ENCODE measurements around the gene ECE1.

ECE1 gene

DNA sequence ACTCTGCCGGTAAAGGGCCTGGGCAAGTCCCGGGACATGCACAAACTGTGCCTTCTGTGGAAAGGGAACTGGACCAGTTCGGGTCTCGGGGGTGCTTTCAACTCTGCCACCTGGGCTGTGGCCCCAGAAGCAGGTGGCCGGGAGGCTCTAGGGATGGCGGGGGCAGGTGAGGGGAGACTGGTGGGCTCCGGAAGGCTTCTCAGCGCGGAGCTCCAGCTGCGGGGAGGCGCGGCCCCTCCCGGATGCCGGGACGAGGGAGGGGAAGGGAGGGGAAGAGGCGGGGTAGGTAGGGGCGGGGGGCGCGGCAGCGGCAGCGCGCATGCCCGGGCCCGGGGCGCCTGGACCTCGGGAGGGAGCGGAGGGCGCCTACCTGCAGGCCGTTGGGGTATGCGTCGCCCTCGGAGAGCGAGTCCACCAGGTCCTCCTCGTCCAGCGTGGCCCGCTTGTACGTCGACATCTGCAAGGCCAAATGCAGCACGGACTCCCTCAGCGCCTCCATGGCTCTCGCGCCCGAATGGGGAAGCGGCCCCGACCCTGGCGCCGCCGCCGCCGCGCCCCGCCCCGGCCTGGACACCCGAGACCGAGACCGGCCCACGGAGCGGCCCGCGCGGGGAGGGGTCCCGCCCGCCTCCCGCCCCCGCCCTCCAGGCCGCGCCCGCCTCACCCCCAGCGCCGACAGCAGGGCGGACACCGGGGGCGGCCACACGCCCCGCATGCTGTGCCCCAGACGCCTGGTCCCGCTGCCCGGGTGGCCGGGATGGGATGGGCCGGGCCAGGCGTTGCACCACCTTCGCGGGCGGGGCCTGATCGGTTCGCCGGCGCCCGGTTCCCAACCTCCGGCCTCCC lies at the start of gene ECE1:
ECE1 (minus strand) TSS at position 764 of the 846 bp plus-strand sequence; CDS start at position 715, 49 bp downstream.
- no peak for DNase-seq

DNA sequence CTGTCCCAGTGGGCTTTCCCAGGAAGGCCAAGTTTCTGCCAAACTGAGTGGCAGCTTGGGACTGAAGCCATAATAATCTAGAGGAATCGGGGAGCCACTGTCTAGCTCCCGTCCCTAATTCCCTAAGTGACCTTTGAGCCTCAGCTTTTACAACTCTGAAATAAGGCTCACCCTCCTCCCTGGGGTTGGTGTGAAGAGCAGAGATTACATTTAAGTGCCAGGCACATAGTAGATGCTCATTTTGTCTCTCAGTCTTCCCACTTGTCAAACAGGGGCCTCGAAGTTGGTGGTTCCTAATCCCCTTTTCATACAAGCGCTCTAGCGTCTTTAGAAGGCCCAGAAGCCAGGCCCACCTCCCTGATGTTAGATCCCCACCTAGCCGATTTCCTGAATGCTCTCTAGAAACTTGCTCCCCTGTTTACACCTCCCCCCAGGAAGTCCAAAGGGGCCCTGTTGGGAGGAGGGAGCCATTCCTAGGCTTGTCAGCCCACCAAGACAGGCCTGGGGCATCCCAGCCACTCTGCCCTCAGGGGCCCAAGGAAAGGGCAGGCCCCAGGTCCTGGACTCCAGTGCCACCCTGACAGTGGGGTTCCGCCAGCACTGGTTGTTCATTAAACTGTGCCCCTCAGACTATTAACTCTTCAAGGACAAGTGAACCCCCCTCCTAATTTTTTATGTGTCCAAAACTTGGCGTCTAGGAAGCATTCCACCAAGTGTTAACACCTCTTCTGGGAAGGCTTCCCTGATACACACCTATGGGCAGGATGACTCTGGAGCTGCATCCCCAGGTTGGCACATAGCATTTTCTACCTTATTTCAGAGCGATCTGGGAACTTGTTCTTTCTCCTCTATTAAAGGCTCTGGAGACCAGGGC lies 49.3 kb upstream of the ECE1 start:
- DNase-seq = no peak

DNA sequence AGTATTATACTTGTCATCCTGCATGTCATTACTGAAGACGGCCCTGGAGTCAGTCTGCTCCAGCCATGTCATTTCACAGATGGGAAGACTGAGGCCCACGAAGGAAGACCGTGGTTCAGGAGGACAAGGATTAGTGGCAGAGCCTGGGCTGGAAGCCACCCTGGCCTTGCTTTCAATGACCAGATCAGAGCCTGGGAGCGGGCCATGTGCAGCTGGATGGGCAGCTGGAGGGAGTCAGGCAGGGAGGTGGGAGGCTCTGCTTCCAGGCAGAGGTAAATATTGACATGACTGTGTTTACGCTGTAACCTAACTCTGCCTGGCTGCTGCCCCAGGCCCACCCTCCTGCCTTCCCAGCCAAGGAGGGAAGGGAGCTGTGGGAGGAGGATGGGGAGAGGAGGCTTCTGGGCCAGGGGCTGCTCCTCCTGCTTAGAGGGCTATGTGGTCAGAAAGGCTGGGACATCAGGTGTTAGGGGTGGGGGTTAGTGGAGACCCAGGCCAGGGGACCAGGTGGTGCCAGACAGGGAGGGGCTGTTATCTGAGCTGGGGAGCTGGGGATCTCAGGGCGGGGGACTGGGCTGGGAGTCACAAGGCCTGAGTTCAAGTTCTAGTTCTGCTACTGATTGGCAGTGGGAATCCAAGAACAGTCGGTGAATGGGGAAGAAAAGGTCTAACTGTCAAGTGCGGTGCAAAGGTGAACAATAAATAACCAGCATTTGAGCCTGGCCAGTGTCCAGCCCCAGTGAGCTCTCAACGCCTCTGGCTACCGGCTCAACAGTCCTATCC lies 48.5 kb upstream of the ECE1 start:
- DNase-seq = peak; percentile 98

DNA sequence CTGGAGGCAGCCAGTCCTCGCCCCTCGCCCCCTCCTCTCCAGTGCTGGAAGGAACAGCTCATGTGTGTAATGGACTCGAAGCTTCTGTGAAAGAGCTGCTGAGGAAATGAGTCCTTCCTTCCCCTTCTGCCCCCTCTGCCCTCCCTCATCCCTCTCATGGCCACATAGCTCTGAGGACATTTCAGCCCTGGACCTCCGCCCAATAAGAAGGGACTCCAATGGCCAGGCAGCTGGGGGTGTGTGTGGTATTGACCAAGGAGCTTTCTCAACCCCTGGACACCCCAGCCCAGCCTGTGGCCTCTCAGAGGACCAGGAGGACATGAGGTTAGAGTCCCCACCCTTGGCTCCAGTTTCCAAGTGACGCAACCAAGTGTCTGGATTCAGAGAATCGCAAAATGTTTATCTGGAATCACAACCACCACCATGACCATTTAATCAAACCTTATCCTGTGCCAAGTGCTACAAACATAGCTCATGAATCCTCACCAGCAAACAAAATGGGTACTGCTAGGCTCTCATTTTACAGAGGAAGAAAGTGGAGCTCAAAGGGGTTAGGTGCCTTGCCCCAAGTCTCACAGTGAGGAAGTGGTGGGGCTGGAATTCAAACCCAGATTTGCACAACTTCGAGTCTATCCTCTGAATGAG lies 47.8 kb upstream of the ECE1 start:
- DNase-seq = peak; percentile 59

DNA sequence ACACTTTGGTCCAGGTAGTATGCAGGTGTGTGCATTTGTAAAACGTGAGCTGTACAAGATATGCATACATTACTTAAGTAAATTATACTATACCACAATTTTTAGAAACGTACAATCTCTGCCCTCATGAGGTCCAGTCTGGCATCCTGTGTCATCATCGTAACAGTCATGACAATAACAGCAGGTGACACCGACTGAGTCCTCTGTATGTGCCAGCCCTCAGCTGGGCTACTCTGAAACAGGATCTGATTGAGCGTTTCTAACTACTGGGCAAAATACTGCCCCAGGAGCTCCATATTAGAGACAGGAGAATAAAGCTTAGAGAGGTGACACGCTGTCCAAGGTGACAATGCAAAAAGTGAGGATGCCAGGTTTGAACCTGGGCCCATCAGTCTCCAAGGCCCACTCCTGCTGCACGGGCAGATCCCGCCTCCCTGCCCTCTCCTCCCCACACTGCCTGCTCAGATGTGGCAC lies 47.2 kb upstream of the ECE1 start:
- DNase-seq = no peak

DNA sequence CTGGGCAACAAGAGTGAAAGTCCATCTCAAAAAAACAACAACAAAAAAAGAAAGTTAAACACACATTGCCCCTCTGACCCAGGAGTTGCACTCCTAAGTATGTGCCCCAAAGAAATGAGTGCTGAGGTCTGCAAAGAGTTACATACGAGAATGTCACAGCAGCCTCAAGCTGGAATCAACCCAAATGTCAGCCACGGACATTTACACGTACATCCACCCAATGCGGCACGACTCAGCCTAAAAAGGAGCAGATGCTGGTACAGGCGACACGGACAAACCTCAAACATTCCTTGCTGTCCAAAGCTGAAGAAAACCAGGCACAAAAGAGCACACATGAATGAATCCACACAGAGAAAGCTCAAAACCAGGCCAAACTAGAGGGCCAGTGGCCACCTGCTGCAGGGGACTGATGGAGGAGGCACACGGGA lies 46.8 kb upstream of the ECE1 start:
- DNase-seq = no peak

DNA sequence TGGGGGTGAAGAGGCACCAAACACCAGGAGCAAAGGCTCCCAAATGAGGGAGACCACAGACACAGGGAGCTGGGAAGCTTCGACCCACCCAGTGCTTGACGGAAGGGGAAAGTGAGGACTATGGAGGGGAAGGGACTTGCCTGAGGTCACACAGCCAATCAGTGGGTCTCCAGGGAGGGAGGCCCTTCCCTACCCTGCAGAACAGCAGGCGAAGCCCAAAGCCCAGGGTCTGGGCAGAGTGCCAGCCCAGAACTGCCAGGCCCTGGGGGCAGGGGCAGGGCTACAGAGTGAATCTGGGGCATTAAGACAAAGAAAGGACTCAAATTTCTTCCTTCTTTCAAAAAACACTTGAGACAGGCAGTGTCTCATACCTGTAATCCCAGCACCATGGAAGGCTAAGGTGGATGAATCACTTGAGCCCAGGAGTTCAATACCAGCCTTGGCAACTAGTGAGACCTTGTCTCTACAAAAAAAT lies 45.5 kb upstream of the ECE1 start:
- DNase-seq = peak; percentile 51

DNA sequence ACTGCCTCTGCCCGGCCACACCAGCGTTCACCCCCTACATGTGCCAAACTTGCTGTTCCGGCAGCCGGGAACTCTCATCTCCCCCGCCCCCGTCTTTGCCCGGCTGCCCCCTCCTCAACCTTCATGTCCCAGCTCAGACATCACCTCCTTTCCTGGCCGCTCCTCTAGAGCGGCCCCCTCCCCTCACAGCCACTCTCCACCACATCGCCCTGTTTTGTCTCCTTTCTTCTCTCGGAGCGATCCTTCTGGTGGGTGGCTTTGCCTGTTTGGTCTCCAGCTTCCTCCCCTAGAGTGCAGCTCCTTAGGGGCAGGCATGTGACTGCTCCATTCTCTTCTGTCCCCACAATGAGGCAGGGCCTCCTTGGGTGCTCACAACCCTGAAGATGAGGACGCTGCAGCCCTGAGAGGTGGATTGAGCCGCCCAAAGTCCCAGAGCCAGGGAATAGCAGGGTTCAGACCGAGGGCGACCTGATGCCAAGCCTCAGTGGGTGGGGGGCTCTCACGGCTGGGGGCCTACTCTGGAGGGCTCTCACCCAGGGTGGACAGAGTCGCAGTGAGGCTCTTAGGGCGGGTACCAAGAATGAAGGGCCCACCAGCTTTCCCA lies 44.9 kb upstream of the ECE1 start:
- no peak for DNase-seq

DNA sequence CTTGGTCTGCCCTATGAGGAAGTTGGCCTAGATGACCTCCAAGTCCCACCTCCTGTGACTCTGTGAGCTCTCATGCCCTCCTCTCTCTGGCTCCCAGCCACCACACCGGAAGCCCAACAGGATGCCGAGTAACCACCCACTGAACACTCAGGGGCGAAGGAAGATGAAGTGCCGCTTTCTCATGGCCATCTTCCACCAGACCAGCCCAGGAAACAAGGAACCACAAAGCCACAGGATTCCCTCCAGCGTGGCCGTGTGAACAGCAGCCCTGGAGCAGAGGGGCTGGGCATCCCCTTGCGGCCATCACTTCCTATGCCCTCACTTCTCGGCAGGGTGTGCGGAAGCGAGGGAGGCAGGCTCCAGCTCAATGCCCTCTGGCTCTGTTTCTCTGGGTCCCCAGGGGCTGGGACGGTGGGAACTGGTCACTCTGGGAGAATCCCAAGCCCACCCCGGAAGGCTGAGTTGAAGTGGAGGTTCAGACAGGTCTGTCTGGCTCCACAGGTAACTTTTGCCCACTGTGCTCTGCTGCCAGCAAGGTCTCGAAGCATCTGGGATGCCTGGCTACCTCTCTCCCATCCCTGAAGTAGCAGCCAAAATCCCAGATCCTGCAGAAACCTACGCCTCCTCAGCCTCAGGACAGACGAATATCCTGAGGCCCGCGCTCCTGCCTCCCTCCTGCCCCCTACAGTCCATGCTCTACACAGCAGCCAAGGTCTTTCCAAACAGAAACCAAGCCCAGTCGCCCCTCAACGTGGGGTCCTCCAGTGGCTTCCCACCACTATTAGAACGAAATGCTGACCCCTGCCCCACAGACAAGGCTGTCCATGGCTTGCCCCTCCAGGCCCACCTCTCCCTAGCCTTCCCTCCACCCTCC lies 44.2 kb upstream of the ECE1 start:
- DNase-seq = no peak

DNA sequence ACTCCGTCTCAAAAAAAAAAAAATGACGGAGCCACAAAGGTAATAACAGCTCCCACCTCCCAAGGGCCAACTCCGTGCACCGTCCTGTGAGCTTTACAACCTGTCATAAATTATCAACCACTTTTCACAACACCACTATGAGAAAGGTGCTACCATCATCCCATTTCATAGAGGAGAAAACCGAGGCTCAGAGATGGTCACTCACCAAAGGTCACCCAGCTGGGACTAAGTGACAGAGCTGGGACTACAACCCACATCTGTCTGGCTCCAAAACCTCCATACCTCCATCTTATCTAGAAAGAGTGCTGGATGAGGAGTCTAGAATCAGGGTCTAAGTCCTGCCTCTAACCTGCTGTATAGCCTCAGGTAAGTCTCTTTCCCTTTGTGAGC lies 43.6 kb upstream of the ECE1 start:
- DNase-seq = no peak

DNA sequence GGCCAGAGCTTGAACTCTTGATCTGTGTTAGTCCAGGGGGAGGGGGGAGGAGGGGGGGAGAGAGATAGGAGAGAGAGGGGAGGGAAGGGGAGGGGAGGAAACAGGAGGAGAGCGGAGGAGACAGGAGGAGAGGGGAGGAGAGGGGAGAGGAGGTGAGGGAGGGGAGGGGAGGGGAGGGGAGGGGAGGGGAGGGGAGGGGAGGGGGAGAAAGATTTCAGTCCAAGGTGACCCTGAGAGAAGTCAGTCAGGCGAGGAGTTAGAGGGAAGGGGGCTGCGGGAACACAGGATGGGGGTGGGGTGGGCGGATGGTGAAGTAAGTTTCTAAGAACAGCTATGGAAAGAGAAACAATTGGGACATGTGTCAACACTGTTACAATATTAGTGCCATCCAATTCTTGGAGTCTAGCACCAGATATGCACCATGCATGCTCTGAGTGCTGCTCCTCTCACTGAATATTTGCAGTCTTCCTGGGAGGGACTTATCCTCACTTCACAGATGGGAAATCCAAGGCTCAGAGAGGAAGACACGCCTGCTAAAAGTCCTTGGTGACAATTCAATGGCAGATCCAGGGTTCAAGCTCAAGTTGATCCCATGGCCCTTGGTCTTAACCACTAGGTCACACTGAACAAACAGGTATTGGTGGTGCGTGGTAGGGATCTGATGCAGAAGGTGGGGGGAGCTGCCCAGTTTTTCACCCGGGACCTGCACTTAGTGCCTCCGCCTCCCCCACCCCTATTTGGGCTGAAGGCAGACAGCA lies 42.5 kb upstream of the ECE1 start:
- DNase-seq = no peak

DNA sequence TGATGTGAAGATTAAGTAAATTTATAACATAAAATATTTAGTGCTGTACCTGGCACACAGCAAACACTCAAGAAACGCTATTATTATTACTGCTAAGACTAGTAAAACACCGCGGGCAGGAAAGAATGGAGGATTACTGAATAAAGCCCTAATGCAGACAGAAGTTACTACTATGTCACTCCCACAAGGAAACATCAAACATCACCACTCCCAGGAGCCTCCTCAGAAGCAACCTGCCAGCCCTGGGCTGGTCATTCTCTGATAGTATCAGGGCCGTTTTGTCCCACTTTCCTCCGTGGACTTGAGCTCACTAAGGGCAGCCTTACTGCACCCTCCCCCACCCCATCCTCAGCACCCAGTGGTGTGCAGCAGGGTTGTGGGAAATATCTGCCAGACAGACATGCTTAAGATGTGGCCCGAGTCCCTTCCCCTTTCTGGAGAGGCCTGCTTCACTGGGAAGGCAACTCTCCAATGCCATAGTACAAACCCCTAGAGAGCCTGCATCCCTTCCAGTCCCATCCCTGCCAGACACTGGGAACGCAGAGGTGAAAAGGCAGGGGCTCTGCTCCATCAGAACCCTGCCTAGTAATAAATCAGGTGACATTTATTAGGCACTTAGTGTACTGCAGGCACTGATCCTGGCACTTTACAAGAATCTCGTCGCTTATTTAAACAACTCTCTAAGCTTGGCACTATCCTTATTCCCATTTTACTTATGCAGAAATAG lies 41.7 kb upstream of the ECE1 start:
- no peak for DNase-seq

DNA sequence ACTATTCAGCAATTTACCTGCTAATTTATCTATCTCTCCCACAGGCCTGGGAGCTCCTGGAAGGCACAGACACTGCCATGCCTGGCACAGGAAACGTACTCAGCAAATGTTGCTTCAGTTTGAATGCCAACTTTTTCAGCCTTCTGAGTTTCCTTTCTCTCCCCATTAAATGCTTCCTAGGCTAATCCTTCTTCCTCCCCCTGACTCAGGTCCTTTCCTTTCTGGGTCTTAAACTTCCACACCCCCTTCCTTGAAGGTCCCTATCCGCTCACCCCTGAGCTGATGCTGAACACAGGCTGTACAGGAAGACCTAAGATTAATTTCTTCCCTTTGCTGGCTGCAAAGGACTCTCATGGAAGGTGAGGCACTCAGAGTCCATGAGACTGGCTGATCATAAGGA lies 40.3 kb upstream of the ECE1 start:
- no peak for DNase-seq

DNA sequence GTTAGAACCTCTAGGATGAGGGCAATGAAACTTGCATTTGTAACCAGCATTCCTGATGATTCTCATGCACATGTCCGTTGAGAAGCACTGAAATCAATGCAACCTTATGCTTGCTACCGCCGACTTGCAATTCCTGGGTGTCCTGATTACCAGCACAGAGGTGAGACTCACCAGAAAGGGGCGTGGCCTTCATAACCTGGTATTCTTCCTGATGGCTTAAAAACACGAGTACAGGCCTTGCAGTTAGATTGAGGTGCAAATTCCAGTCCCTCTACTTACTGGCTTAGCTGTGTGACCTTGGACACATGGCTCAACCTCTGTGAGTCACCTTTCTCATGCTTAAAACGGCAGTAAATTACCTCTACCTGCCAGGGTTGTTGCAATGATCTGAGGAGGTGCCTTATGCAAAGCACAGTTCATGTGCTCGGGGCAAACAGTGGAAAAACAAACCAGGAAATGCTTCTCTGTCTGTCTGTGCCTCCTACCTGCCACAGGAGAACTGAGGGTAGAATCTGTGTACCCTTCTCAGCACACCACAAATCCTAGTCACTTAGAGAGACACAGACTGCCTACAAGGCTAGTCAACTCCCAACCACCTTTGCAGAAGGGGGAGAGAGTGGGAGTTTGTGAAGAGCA lies 39.1 kb upstream of the ECE1 start:
- no peak for DNase-seq

DNA sequence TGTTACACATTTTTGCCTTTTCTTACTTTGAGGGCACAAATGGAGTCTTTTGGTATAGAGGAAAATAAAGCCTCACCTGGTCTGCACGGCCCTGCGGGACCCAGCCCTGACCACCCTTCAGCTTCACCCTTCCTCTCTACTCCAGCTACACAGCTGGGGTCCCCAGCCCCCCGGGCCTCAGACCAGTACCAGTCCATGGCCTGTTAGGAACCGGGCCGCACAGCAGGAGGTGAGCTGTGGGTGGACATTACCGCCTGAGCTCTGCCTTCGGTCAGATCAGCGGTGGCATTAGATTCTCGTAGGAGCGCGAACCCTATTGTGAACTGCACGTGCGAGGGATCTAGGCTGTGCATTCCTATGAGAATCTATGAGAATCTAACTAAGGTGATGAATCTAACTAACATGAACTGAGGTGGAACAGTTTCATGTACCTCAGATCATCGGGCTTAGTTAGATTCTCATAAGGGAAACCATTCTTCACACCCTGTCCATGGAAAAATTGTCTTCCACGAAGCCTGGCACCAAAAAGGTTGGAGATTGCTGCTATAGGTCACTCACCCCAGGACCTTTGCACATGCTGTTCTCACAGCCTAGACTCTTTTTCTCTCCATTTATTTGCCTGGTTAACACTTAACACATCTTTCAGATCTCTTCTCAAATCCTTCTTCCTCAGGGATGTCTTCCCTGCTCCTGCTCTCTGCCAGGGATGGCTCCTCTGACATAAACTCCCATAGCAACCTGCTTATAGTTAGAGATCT lies 37.5 kb upstream of the ECE1 start:
- DNase-seq = no peak

DNA sequence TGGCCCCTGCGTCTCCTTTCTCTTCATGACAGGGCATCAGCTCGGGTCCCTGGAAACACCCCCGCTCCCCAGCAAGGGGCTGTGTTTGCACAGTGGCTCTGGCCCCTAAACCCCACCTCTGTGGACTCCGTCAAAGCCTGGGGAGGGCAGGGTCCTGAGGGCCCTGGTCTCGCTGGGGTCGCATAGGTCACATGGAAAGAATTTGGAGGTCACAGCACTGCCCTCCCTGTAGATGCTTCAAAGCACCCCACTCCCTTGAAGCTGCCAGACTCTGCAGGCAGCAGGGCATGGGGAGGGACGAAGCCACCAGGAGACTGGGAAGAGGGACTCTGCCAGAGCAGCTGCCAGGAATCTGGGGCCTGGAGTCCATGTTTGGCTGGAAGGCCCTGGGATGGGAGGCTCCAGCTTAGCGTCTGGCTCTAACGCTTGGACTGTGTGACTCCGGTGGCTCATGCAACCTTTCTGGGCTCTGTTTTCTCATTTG lies 36.6 kb upstream of the ECE1 start:
- no peak for DNase-seq

DNA sequence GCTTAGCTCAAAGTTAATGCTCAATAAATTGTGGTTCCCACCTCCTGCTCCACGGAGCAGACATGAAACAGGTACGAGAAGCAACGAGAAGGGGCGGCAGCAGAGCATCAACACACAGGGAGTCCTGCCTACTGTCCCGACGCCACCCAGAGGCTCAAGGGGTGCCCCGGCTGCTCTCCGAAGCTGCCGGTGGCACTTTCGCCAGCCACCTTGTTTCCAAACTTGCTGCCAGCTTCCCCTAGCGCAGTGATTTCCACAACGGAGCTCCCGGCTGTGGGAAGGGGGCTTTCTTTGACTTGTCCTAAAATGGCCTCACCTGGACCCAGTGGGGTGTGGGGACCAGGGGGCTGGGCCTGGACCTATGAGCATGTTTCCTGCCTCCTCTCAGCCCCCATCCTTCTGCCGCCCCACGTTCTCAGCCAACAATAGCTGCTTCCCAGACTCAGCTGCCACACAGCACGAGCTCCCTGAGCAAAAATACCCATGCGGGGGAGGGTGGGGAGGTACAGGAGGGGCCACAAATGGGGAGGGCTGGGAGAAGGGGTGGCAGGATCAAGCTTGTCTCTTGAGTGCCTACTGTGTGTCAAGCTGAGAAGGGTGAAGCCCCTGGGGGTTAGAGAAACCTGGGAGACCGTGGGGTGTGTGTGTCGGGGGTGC lies 35.6 kb upstream of the ECE1 start:
- no peak for DNase-seq
